T-cell (primary cell): ENCODE measurements around the gene LGR5. TPM values are rescaled to one million over a fixed set of nuclear protein-coding genes. Genes with fewer than 3 reads are reported as not detected.

Experiments used
- ATAC-seq, 4 experiments: fragments of 200-7000 bp in 3 of 4; fragments of 150-1000 bp in 1 of 4; cut with Tn5 transposase; replicated peaks in 1 of 4; 1 replicate in 3 of 4; 2 replicates in 1 of 4; pipeline ENCODE4 v1.10.0; 2021; ENCODE audit warnings: moderate library complexity in 3 of 4, mild to moderate bottlenecking in 2 of 4, moderate number of reproducible peaks in 1 of 4
- CTCF ChIA-PET, 2 donors: fragments of 300-600 bp; sonication (Branson Sonifier 250); formaldehyde crosslinking; loops; one replicate each; lab custom pipeline; 2022; ENCODE audit warnings: antibody characterized with exemption in 2 of 2; lab: Charles Lee
- POLR2A ChIA-PET, 2 donors: fragments of 300-600 bp; sonication (Branson Sonifier 250); formaldehyde crosslinking; loops; one replicate each; lab custom pipeline; 2022; ENCODE audit warnings: antibody characterized with exemption in 2 of 2; lab: Charles Lee
- DNase-seq, 35 experiments: peaks; one replicate each; pipeline versions ENCODE4 v3.0.0 to v3.0.0-alpha.2; 2013 to 2023
- H3K27ac ChIP-seq: one replicate; pipeline ENCODE4 v1.5.1; 2013; ENCODE audit warnings: low read length
- H3K27me3 ChIP-seq, 2 experiments: replicated peaks in 1 of 2; 1 replicate in 1 of 2; 2 replicates in 1 of 2; pipeline versions ENCODE4 v1.6.1 to v1.7.0; 2013; ENCODE audit warnings: low read length in 1 of 2, mixed read lengths in 1 of 2; ENCODE audit not compliant: control insufficient read depth in 2 of 2, insufficient read depth in 2 of 2; ENCODE audit errors: extremely low read depth in 1 of 2
- H3K36me3 ChIP-seq, 2 donors: 1 replicate in 1 of 2; 2 replicates in 1 of 2; pipeline versions ENCODE4 v1.6.1 to v1.7.0; 2013; ENCODE audit warnings: low read length in 1 of 2; ENCODE audit not compliant: control insufficient read depth in 2 of 2, insufficient read depth in 1 of 2; ENCODE audit errors: extremely low read depth in 1 of 2
- H3K4me1 ChIP-seq, 2 experiments: 1 replicate in 1 of 2; 2 replicates in 1 of 2; pipeline versions ENCODE4 v1.6.1 to v1.7.0; 2013; ENCODE audit warnings: low read length in 2 of 2, mixed read lengths in 1 of 2; ENCODE audit not compliant: insufficient read depth in 2 of 2, control insufficient read depth in 1 of 2; ENCODE audit errors: extremely low read depth in 1 of 2
- H3K4me3 ChIP-seq, 2 donors: 1 replicate in 1 of 2; 2 replicates in 1 of 2; pipeline versions ENCODE4 v1.5.1 to v1.7.0; 2013; ENCODE audit warnings: mild to moderate bottlenecking in 2 of 2, low read length in 1 of 2, moderate library complexity in 1 of 2; ENCODE audit not compliant: control insufficient read depth in 1 of 2; ENCODE audit errors: extremely low read depth in 1 of 2
- H3K9me3 ChIP-seq: 2 replicates; pipeline ENCODE4 v1.7.0; 2013
- H3K27ac Mint-ChIP-seq, 2 donors: one replicate each; pipeline ENCODE4 v1.8.0; 2020 to 2021; ENCODE audit warnings: mild to moderate bottlenecking in 2 of 2, mixed read lengths in 2 of 2
- H3K27me3 Mint-ChIP-seq, 2 donors: one replicate each; pipeline ENCODE4 v1.8.0; 2021 to 2022; ENCODE audit warnings: mixed read lengths in 2 of 2
- H3K36me3 Mint-ChIP-seq: one replicate; pipeline ENCODE4 v1.8.0; 2021; ENCODE audit warnings: mixed read lengths
- H3K4me1 Mint-ChIP-seq, 3 donors: one replicate each; pipeline ENCODE4 v1.8.0; 2020 to 2022; ENCODE audit warnings: mixed read lengths in 3 of 3, mild to moderate bottlenecking in 1 of 3
- H3K4me3 Mint-ChIP-seq, 3 donors: one replicate each; pipeline ENCODE4 v1.8.0; 2020 to 2022; ENCODE audit warnings: mild to moderate bottlenecking in 3 of 3, mixed read lengths in 3 of 3, moderate library complexity in 3 of 3
- H3K9me3 Mint-ChIP-seq, 3 donors: one replicate each; pipeline ENCODE4 v1.8.0; 2020 to 2022; ENCODE audit warnings: mixed read lengths in 3 of 3
- whole genome bisulfite sequencing: methylation state at CpG from one replicate; pipeline ENCODE4 v1.1.5; 2013; ENCODE audit warnings: missing lambda C conversion rate; ENCODE audit not compliant: insufficient coverage; 5-methylcytosine and 5-hydroxymethylcytosine counted together
- total RNA-seq, 35 experiments: library from RNA in 6 of 35; stranded (reverse) in 6 of 35; fragments of 120-200 nt in 1 of 35; gene quantifications; one replicate each; pipeline versions ENCODE4 v1.2.1 to v1.2.4 and lab custom pipeline; 2013 to 2026

The LGR5 gene
- total RNA-seq, 5 donors from 2014 or later (not counting 1 experiment from before 2014, with no cell fraction given): 0.25 TPM; not detected in 4

DNA sequence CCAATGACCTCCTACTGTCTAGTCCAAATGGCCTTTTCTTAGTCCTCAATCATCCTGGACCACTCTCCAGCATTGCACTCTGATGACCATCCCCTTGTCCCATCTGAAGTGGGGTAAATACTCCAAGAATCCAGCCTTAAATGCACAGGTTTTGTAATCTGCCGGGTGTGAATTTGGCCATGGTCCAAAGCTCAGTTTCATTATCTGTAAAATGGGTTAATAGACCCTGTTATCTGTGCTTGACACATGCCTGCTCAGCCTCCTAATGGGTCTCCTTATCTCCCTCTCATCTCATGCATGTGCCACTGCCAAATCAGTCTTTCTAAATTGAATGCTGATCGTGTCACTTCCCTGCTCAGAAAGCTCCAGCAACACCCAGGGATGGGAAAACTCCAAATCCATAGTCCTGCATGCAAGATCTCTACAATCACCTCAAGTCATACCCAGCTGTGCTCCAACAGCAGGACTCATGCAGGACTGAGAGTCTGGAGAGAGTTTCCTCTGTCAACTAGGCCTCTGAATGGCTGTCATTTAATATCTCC is 22.3 kb downstream of the LGR5 start:
- Mint-ChIP-seq H3K36me3 (no peaks in the 10 kb centered on the region), H3K27me3 (peaks cover 6 to 10% of the 10 kb centered on the region in 2 donors), H3K4me3 (no peak overlapping the region), H3K27ac (no peak overlapping the region), H3K9me3 (no peaks in the 10 kb centered on the region), H3K4me1 (no peaks in the 10 kb centered on the region)
- Histone ChIP-seq H3K27me3 (peaks cover 0 to 3% of the 10 kb centered on the region in 2 experiments), H3K4me1 (no peaks in the 10 kb centered on the region), H3K27ac (no peak overlapping the region), H3K36me3 (no peaks in the 10 kb centered on the region), H3K4me3 (no peak overlapping the region), H3K9me3 (no peaks in the 10 kb centered on the region)
- no peak for DNase-seq
- ChIA-PET CTCF (no interaction called here), POLR2A (no interaction called here)
- ATAC-seq: no peak
- WGBS: no CpG with 5 or more reads among the region's 2 CpGs

DNA sequence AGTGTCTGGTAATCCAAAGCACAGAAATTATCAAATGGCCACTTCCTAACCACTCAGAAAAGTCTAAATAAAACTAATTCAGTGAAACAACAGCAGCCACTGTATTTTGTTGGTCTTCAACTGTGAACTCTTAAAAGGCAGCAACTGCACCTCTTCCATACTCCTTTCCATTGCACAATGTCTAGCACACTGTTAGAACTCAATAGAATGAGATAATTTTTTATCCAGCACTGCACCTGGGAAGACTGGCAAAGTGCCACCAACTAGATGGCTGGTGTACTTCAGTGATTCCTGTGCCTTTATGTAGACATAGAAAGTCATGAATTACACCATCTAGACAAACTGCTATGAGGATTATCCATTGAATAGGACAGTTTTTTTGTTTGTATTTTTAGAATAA is 26.2 kb downstream of the LGR5 start:
- Histone ChIP-seq H3K27me3 (peaks cover 0 to 8% of the 10 kb centered on the region in 2 experiments), H3K9me3 (no peaks in the 10 kb centered on the region), H3K27ac (no peak overlapping the region), H3K4me1 (no peaks in the 10 kb centered on the region), H3K36me3 (no peaks in the 10 kb centered on the region), H3K4me3 (no peak overlapping the region)
- no peaks in the 10 kb centered on the region for H3K36me3 Mint-ChIP-seq
- CTCF ChIA-PET: no interaction called here
- POLR2A ChIA-PET: no interaction called here
- ATAC-seq (no peak), DNase-seq (no peak)
- H3K27me3 Mint-ChIP-seq: peaks cover 2 to 13% of the 10 kb centered on the region in 2 donors
- H3K4me1 Mint-ChIP-seq: no peaks in the 10 kb centered on the region
- H3K27ac Mint-ChIP-seq: no peak overlapping the region
- no peak overlapping the region for H3K4me3 Mint-ChIP-seq
- no peaks in the 10 kb centered on the region for H3K9me3 Mint-ChIP-seq

DNA sequence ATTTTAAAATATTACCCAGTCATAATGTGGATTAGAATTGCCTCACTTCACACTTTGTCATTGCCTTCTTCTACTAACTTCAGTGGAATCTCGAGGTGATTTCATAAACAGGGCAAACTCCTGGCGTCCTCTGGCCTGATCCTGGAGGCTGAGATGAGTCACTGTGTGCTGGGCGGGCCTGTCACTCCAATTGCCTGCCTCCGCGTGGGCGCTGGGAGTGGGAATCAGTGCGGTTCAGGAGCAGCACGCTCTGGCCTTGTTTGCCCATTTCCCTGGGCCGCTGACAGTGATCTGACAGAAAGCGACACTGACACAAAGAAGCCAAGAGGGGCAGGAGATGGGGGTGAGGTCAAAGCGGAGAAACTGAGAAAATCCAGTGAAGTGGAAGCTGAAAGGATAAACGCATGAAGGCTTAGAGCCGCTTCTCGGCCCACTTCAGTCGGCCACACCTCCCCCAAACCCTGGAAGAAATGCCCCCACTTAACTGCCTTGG is 29.7 kb downstream of the LGR5 start:
- Histone ChIP-seq H3K9me3 (no peaks in the 10 kb centered on the region), H3K27ac (no peak overlapping the region), H3K4me3 (no peak overlapping the region), H3K36me3 (no peaks in the 10 kb centered on the region), H3K27me3 (peaks cover 0 to 8% of the 10 kb centered on the region in 2 experiments), H3K4me1 (no peaks in the 10 kb centered on the region)
- 91% methylated on average over 10 of the region's 15 CpGs for WGBS
- Mint-ChIP-seq H3K27ac (no peak overlapping the region), H3K9me3 (no peaks in the 10 kb centered on the region), H3K4me3 (no peak overlapping the region), H3K36me3 (no peaks in the 10 kb centered on the region), H3K27me3 (peaks cover 4 to 9% of the 10 kb centered on the region in 2 donors), H3K4me1 (no peaks in the 10 kb centered on the region)
- DNase-seq (no peak), ATAC-seq (no peak)
- CTCF ChIA-PET: no interaction called here
- POLR2A ChIA-PET: no interaction called here

DNA sequence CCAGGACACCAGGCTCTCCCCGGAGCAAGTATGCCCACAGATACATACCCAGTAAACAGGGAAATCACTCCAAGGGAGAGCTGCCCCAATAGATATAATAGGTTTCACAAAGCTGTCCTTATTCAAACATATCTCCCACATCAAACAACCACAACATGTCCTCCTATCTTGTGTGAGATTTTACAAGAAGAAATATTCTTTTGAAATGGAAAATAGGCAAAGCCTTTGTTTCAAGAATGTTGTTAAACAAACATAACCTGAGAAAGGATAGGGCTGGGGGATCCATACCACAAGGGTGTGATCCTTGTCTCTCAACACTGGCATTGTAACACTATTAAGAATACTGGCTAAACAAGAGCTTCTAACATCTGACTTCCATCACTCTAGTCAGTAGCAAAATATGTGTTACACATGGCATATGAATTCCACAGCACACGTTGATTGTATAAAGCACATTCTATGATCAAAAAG is 32.9 kb downstream of the LGR5 start:
- no peaks in the 10 kb centered on the region for H3K9me3 Mint-ChIP-seq
- Histone ChIP-seq H3K4me1 (no peaks in the 10 kb centered on the region), H3K27me3 (peaks cover 0 to 5% of the 10 kb centered on the region in 2 experiments), H3K36me3 (no peaks in the 10 kb centered on the region), H3K27ac (no peak overlapping the region), H3K4me3 (no peak overlapping the region), H3K9me3 (no peaks in the 10 kb centered on the region)
- no peak overlapping the region for H3K27ac Mint-ChIP-seq
- CTCF ChIA-PET: interaction anchor here in 1 of 2 donors (0.5 kb wide), 1 partner anchor 913 kb away, joined by 7 read pairs; no protein-coding TSS in a partner anchor
- peaks cover 8 to 14% of the 10 kb centered on the region in 2 donors for H3K27me3 Mint-ChIP-seq
- DNase-seq (no peak), ATAC-seq (no peak)
- POLR2A ChIA-PET: no interaction called here
- H3K36me3 Mint-ChIP-seq: no peaks in the 10 kb centered on the region
- WGBS: no CpG with 5 or more reads among the region's 2 CpGs
- no peak overlapping the region for H3K4me3 Mint-ChIP-seq
- H3K4me1 Mint-ChIP-seq: no peaks in the 10 kb centered on the region

DNA sequence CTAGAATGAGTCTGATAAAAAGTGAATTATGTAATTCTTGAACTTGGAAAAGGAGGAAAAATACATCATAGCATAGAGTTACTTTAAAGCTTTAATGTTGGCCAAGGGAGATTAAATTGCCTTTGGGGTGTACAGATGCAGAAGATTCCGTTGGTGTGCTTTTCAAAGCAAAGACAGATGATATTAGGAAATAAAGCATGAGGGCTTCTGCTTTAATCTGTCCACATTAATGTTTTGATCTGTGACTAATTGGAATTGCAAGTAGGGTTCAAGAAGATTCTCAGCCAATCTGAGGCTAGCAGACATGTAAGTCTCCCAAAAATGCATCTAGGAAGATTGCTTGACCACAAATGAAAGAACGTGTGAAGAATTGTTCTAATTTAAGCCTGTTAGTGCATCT is 35.2 kb downstream of the LGR5 start:
- Histone ChIP-seq H3K36me3 (no peaks in the 10 kb centered on the region), H3K4me3 (no peak overlapping the region), H3K27me3 (no peaks in the 10 kb centered on the region), H3K27ac (no peak overlapping the region), H3K4me1 (no peaks in the 10 kb centered on the region), H3K9me3 (no peaks in the 10 kb centered on the region)
- Mint-ChIP-seq H3K36me3 (no peaks in the 10 kb centered on the region), H3K9me3 (no peaks in the 10 kb centered on the region), H3K4me3 (no peak overlapping the region), H3K27ac (no peak overlapping the region), H3K27me3 (peaks cover 10 to 14% of the 10 kb centered on the region in 2 donors), H3K4me1 (no peaks in the 10 kb centered on the region)
- 67% methylated on average over 1 of the region's 2 CpGs for WGBS
- POLR2A ChIA-PET: no interaction called here
- DNase-seq (no peak), ATAC-seq (no peak)
- CTCF ChIA-PET: no interaction called here

DNA sequence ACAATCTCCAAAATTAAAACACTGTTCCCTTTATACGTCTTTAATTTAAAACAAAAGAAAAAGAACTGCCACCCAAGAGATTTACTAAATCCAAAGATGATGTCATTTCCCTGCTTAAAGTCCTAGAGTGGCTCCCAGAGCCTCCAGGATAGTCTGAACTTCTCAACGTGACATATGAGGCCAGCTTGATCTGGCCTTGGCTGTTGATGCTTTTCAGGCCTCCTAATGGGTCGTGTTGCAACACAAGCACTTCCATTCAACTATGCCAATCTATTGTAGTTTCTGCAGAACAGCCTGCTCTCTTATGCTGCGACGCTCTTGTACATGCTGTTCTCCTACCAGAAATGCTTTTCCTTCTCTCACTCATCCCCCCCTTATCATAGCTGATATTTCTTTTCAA is 35.7 kb downstream of the LGR5 start:
- WGBS: 61% methylated on average over 3 of the region's 5 CpGs
- no peak overlapping the region for H3K4me3 ChIP-seq
- POLR2A ChIA-PET: no interaction called here
- no peak overlapping the region for H3K4me3 Mint-ChIP-seq
- no peaks in the 10 kb centered on the region for H3K4me1 ChIP-seq
- no peaks in the 10 kb centered on the region for H3K4me1 Mint-ChIP-seq
- H3K9me3 Mint-ChIP-seq: no peaks in the 10 kb centered on the region
- no peak overlapping the region for H3K27ac Mint-ChIP-seq
- ATAC-seq (no peak), DNase-seq (no peak)
- H3K36me3 Mint-ChIP-seq: no peaks in the 10 kb centered on the region
- H3K27me3 ChIP-seq: no peaks in the 10 kb centered on the region
- no peak overlapping the region for H3K27ac ChIP-seq
- H3K9me3 ChIP-seq: no peaks in the 10 kb centered on the region
- no peaks in the 10 kb centered on the region for H3K36me3 ChIP-seq
- peaks cover 10 to 12% of the 10 kb centered on the region in 2 donors for H3K27me3 Mint-ChIP-seq
- CTCF ChIA-PET: no interaction called here
